CD14-positive monocyte (primary cell): ENCODE data around the gene GNG4. TPM values are rescaled to one million over a fixed set of nuclear protein-coding genes. Genes with fewer than 3 reads are reported as not detected.

Experiments used
- DNase-seq, 3 donors: peaks; one replicate each; pipeline ENCODE4 v3.0.0-alpha.2; 2011 to 2022
- H2AFZ ChIP-seq: 2 replicates; pipeline ENCODE4 v1.6.0; 2012; ENCODE audit warnings: mild to moderate bottlenecking, low read depth, low read length, inconsistent platforms; ENCODE audit not compliant: insufficient read depth, poor library complexity, severe bottlenecking
- H3K27ac ChIP-seq, 2 donors: 1 replicate in 1 of 2; 2 replicates in 1 of 2; pipeline ENCODE4 v1.5.1; 2012 to 2013; ENCODE audit warnings: low read length in 2 of 2, control low read depth in 1 of 2, inconsistent platforms in 1 of 2, low read depth in 1 of 2, mild to moderate bottlenecking in 1 of 2
- H3K27me3 ChIP-seq, 2 donors: one replicate each; pipeline versions ENCODE4 v1.6.0 to v1.6.1; 2011 to 2013; ENCODE audit warnings: low read length in 2 of 2; ENCODE audit not compliant: control insufficient read depth in 2 of 2, insufficient read depth in 2 of 2
- H3K36me3 ChIP-seq, 2 donors: replicated peaks in 1 of 2; 1 replicate in 1 of 2; 2 replicates in 1 of 2; pipeline versions ENCODE4 v1.5.1 to v1.6.1; 2012 to 2013; ENCODE audit warnings: low read length in 2 of 2, control low read depth in 1 of 2, inconsistent platforms in 1 of 2, mild to moderate bottlenecking in 1 of 2; ENCODE audit not compliant: insufficient read depth in 2 of 2, control insufficient read depth in 1 of 2
- H3K4me1 ChIP-seq, 2 donors: 1 replicate in 1 of 2; 2 replicates in 1 of 2; pipeline versions ENCODE4 v1.5.1 to v1.6.1; 2012 to 2013; ENCODE audit warnings: low read length in 2 of 2, control low read depth in 1 of 2, inconsistent platforms in 1 of 2, mild to moderate bottlenecking in 1 of 2, moderate library complexity in 1 of 2; ENCODE audit not compliant: insufficient read depth in 2 of 2, control insufficient read depth in 1 of 2
- H3K4me2 ChIP-seq: replicated peaks from 2 replicates; pipeline ENCODE3; 2012; ENCODE audit warnings: low read length, moderate library complexity, mild to moderate bottlenecking; ENCODE audit not compliant: poor library complexity, severe bottlenecking; ENCODE audit errors: extremely low read depth
- H3K4me3 ChIP-seq, 3 experiments: fragments of 200-600 bp in 1 of 3; sonication (generic) in 1 of 3; replicated peaks in 1 of 3; 1 replicate in 2 of 3; 2 replicates in 1 of 3; pipeline ENCODE4 v1.5.1; 2011 to 2013; ENCODE audit warnings: low read length in 3 of 3, mild to moderate bottlenecking in 3 of 3, control low read depth in 2 of 3, low read depth in 2 of 3, inconsistent platforms in 1 of 3, moderate library complexity in 1 of 3
- H3K79me2 ChIP-seq: 2 replicates; pipeline ENCODE4 v1.6.0; 2012; ENCODE audit warnings: mild to moderate bottlenecking, control low read depth, inconsistent platforms, low read length, moderate library complexity; ENCODE audit not compliant: insufficient read depth
- H3K9ac ChIP-seq: 2 replicates; pipeline ENCODE4 v1.6.0; 2017; ENCODE audit warnings: low read length, mild to moderate bottlenecking; ENCODE audit not compliant: insufficient read depth, poor library complexity, severe bottlenecking
- H3K9me3 ChIP-seq, 2 donors: replicated peaks in 1 of 2; 1 replicate in 1 of 2; 2 replicates in 1 of 2; pipeline versions ENCODE4 v1.5.1 to v1.6.1; 2012 to 2013; ENCODE audit warnings: low read length in 2 of 2, control low read depth in 1 of 2; ENCODE audit not compliant: control insufficient read depth in 1 of 2, insufficient read depth in 1 of 2
- H4K20me1 ChIP-seq: 2 replicates; pipeline ENCODE4 v1.6.0; 2012; ENCODE audit warnings: mild to moderate bottlenecking, low read length, control low read depth, moderate library complexity; ENCODE audit not compliant: insufficient read depth
- H3K27ac Mint-ChIP-seq, 7 donors: one replicate each; pipeline ENCODE4 v1.8.0; 2020; ENCODE audit warnings: mild to moderate bottlenecking in 7 of 7, mixed read lengths in 7 of 7, moderate library complexity in 6 of 7, inconsistent platforms in 2 of 7
- H3K27me3 Mint-ChIP-seq, 3 donors: one replicate each; pipeline ENCODE4 v1.8.0; 2021 to 2022; ENCODE audit warnings: low read depth in 3 of 3, mild to moderate bottlenecking in 3 of 3, mixed read lengths in 3 of 3, moderate library complexity in 3 of 3, inconsistent platforms in 1 of 3
- H3K36me3 Mint-ChIP-seq, 2 donors: one replicate each; pipeline ENCODE4 v1.8.0; 2020; ENCODE audit warnings: mixed read lengths in 2 of 2, inconsistent platforms in 1 of 2, mild to moderate bottlenecking in 1 of 2
- H3K4me1 Mint-ChIP-seq: one replicate; pipeline ENCODE4 v1.8.0; 2020; ENCODE audit warnings: mild to moderate bottlenecking, mixed read lengths
- H3K4me3 Mint-ChIP-seq, 2 donors: one replicate each; pipeline ENCODE4 v1.8.0; 2020; ENCODE audit warnings: mild to moderate bottlenecking in 2 of 2, mixed read lengths in 2 of 2, moderate library complexity in 1 of 2
- H3K9me3 Mint-ChIP-seq, 7 donors: one replicate each; pipeline ENCODE4 v1.8.0; 2020 to 2022; ENCODE audit warnings: mixed read lengths in 7 of 7, mild to moderate bottlenecking in 6 of 7, moderate library complexity in 6 of 7, inconsistent platforms in 2 of 7
- CTCF ChIP-seq: fragments of 200-600 bp; IDR thresholded peaks from one replicate; pipeline ENCODE4 v1.8.0; 2022; ENCODE audit warnings: antibody characterized with exemption, mild to moderate bottlenecking
- WGBS: methylation state at CpG from one replicate; pipeline ENCODE4 v1.1.5; 2013; ENCODE audit warnings: missing lambda C conversion rate; ENCODE audit not compliant: insufficient coverage; 5-methylcytosine and 5-hydroxymethylcytosine counted together
- intact Hi-C, 2 donors: fragments of 100-400 bp; cut with micrococcal nuclease; formaldehyde crosslinking; loops; one replicate each; pipeline versions ENCODE4 v1.15.0 to v1.15.1; 2023
- polyA plus RNA-seq, 3 donors: library from polyadenylated mRNA; depleted of rRNA in 1 of 3; unstranded in 2 of 3; stranded (reverse) in 1 of 3; fragments of 300-500 nt in 2 of 3; fragments of >200 nt in 1 of 3; fragmentation: Illumina TruSeq in 2 of 3; gene quantifications; 1 replicate in 2 of 3; 2 replicates in 1 of 3; pipeline ENCODE4 v1.2.3, GENCODE V29; 2012 to 2021

The GNG4 gene
- polyA plus RNA-seq, 3 donors, result not detected

- no peak for TF ChIP-seq CTCF
- no CpG with 5 or more reads among the region's 1 CpG for WGBS
Measured at GRCh38 chr1:235683653-235684052, 34.1 kb upstream of the GNG4 start.

GRCh38 chr1:235682216-235682615, 32.6 kb upstream of the GNG4 start:
- no peak overlapping the region for H3K4me3 ChIP-seq
- no peaks in the 10 kb centered on the region for H3K4me1 ChIP-seq
- peaks cover 0 to 2% (median 0%) of the 10 kb centered on the region in 7 donors for H3K9me3 Mint-ChIP-seq
- no peak overlapping the region for H3K9ac ChIP-seq
- no peaks in the 10 kb centered on the region for H3K27me3 Mint-ChIP-seq
- no peaks in the 10 kb centered on the region for H3K9me3 ChIP-seq
- no peak for TF ChIP-seq CTCF
- H3K36me3 ChIP-seq, result peaks cover 94 to 96% of the 10 kb centered on the region in 2 donors
- 96% methylated on average over 3 of the region's 3 CpGs for WGBS
- H2AFZ ChIP-seq, result no peak overlapping the region
- no peak for DNase-seq
- no peak overlapping the region for H3K27ac ChIP-seq
- H4K20me1 ChIP-seq, result peaks cover 88% of the 10 kb centered on the region
- H3K4me2 ChIP-seq, result no peak overlapping the region
- H3K79me2 ChIP-seq, result peaks cover 16% of the 10 kb centered on the region
- H3K36me3 Mint-ChIP-seq, result peaks cover 71 to 85% of the 10 kb centered on the region in 2 donors
- H3K4me1 Mint-ChIP-seq, result no peaks in the 10 kb centered on the region
- peak overlapping the region in 3 of 7 donors; percentile 65 to 85 (median 67) for H3K27ac Mint-ChIP-seq
- H3K4me3 Mint-ChIP-seq, result no peak overlapping the region
- no peaks in the 10 kb centered on the region for H3K27me3 ChIP-seq
- intact Hi-C loops, result no loop called here

More at GRCh38 chr1:235683653-235684052, 34.1 kb upstream of the GNG4 start:
- Histone ChIP-seq H3K9ac (no peak overlapping the region), H2AFZ (no peak overlapping the region), H3K4me1 (no peaks in the 10 kb centered on the region), H3K79me2 (peaks cover 20% of the 10 kb centered on the region), H4K20me1 (peaks cover 97% of the 10 kb centered on the region), H3K9me3 (no peaks in the 10 kb centered on the region), H3K4me2 (no peak overlapping the region), H3K4me3 (no peak overlapping the region), H3K36me3 (peaks cover 97 to 98% of the 10 kb centered on the region in 2 donors), H3K27ac (peak overlapping the region in 1 of 2 donors; percentile 30), H3K27me3 (no peaks in the 10 kb centered on the region)
- Mint-ChIP-seq H3K36me3 (peaks cover 83 to 92% of the 10 kb centered on the region in 2 donors), H3K27me3 (no peaks in the 10 kb centered on the region), H3K4me1 (no peaks in the 10 kb centered on the region), H3K4me3 (no peak overlapping the region), H3K27ac (peak overlapping the region in 3 of 7 donors; percentile 6 to 50 (median 15)), H3K9me3 (peaks cover 0 to 2% (median 0%) of the 10 kb centered on the region in 7 donors)
- intact Hi-C loops, result no loop called here
- no peak for DNase-seq
